ENCODE measurements around the gene NDUFB6.

GRCh38 chr9:32518276-32518675 is 54.7 kb downstream of the NDUFB6 start:
- TF ChIP-seq, protein P1, sequence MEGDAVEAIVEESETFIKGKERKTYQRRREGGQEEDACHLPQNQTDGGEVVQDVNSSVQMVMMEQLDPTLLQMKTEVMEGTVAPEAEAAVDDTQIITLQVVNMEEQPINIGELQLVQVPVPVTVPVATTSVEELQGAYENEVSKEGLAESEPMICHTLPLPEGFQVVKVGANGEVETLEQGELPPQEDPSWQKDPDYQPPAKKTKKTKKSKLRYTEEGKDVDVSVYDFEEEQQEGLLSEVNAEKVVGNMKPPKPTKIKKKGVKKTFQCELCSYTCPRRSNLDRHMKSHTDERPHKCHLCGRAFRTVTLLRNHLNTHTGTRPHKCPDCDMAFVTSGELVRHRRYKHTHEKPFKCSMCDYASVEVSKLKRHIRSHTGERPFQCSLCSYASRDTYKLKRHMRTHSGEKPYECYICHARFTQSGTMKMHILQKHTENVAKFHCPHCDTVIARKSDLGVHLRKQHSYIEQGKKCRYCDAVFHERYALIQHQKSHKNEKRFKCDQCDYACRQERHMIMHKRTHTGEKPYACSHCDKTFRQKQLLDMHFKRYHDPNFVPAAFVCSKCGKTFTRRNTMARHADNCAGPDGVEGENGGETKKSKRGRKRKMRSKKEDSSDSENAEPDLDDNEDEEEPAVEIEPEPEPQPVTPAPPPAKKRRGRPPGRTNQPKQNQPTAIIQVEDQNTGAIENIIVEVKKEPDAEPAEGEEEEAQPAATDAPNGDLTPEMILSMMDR (conservative IDR thresholded peaks at IDR 0.05; ENCODE audit: low read length) = no peak
- TF ChIP-seq EZH2phosphoT487 (IDR thresholded peaks at IDR 0.05; ENCODE audit: borderline replicate concordance, low read depth, low read length) = no peak

Measured in OCI-LY7 (cell line).